GM19372 (cell line): ENCODE data around the gene PLA2G2E.
"Not testable (repeated sequence)": the region's sequence is repeated elsewhere in the genome, so short reads cannot be mapped to it uniquely, and the experiment has no call there.

ENCODE experiments used
- ATAC-seq: cut with Tn5 transposase; IDR thresholded peaks from one replicate; pipeline ENCODE4 v1.9.1; 2021; ENCODE audit warnings: mild to moderate bottlenecking, low read depth, moderate library complexity; ENCODE audit not compliant: unreplicated experiment

PLA2G2E gene

DNA sequence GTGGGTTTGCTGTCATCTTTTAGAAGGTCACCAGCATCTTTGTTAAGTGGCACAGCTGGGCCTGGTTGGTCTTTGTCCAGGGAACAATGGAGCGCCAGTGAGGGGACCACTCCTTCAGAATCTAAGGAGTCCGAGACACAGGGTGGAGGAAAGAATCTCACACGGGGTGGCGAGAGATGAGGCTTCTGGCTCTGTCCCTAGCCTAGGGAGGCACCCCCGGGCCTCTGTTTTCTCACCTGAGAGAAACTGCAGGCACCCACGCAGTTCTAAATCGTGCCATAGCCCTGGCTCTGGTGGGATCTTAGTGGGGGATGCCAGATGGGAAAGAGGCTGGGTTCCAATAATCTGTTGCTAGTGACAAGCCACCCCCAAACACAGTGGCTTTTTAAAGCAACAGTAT lies 10.9 kb upstream of the PLA2G2E start:
- no peak for ATAC-seq

- ATAC-seq, result no peak
These were observed 9.4 kb upstream of the PLA2G2E start for GRCh38 chr1:19932866-19933265.

DNA sequence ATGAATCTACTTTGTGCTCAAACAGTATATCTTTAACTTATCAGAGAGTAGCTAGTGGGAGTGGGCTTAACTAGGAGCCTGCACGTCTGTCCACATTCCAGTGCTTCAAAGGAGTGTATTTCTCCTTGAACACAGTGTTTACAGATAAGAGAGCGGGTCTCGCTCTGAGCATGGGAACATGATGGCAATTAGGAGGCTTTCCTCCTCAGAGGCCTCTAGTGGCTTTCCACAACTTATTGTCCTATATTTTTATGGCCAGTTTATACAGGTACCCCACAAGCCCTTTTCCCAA lies 3.7 kb upstream of the PLA2G2E start:
- not testable (repeated sequence) for ATAC-seq

DNA sequence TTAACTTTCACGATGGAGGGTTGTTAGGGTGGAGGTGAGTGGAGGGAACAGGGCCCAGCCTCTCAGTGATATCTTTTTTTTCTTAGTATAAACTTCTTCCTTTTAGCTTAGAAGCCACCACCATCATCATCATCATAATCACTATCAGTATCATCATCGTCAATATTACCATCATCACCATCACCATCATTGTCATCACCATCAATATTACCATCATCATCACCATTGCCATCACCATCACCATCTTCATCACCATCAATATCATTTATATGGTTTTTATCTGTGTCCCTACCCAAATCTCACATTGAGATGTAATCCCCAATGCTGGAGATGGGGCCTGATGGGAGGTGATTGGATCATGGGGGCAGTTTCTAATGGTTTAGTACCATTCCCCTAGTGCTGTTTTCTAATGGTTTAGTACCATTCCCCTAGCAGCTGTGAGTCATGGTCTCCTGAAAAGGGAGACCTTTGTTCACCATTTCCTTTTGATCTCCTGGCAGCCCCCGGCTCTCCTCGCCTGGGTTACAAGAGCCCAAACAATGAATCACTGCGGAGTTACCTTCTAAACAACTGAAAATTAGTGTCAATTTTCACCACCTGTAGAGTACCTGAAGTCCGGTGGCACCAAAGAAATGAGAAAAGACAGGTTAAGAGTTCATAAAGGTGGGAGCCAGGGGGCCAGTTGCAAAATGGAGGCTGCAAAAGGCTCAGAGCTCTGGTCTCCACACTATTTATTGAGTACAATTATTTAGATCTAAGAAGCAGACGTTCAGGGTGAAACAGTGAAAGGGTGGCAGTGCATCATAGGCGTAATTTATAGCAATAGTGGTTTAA lies 3.1 kb upstream of the PLA2G2E start:
- no peak for ATAC-seq

- ATAC-seq, result no peak
These were observed 2.1 kb upstream of the PLA2G2E start for GRCh38 chr1:19925342-19926070.

- ATAC-seq, result no peak
These were observed 533 bp upstream of the PLA2G2E start for GRCh38 chr1:19923953-19924346.

GRCh38 chr1:19922015-19922688 lies 1.3 kb downstream of the PLA2G2E start:
- ATAC-seq, result no peak

- no peak for ATAC-seq
These were observed 2.1 kb downstream of the PLA2G2E start for GRCh38 chr1:19921310-19921709.

DNA sequence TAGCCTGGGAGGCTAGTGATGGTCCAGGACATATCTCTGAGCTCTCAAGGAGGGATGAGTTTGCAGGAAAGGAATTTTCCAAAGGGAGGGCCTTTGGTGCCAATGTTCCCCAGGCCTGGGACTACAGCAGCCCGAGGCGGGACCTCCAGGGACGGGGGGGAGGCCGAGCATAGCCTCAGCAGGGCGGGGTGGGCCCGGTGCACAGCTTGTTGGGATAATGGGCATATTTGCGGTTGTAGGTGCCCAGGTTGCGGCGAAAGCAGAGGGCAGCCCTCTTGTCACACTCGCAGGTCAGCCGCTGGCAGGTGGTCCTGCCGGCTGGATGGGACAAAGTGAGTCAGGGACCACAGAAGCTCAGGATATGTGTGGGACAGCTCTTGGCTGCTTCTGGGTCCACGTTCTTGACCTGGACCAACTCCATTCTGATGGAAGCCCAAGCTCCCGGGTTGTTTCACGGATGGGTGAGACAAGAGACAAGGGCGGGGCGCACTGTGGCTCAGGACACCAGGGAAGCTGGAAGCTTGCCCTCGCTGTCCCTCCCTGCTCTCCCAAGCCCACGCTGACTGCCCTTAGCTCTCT lies 3.2 kb downstream of the PLA2G2E start:
- ATAC-seq, result no peak

DNA sequence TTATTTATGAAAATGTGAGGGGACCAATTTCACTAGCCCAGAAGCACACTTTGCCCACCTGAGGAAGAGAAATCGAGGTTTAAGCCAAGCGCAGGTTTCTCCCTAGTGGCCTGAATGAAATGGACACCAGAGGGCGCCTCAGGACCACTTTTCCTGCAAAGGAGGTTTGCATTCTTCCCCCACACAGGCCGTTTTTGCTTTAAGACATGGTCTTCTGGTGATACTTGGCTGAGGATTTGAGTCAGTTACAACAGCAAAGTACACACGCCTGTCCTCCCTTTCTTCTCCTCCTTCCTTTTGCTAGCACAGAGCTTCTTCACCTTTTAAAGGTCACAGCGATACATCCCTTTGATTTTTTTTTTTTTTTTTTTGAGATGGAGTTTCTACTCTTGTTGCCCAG lies 5.4 kb downstream of the PLA2G2E start:
- ATAC-seq, result no peak

DNA sequence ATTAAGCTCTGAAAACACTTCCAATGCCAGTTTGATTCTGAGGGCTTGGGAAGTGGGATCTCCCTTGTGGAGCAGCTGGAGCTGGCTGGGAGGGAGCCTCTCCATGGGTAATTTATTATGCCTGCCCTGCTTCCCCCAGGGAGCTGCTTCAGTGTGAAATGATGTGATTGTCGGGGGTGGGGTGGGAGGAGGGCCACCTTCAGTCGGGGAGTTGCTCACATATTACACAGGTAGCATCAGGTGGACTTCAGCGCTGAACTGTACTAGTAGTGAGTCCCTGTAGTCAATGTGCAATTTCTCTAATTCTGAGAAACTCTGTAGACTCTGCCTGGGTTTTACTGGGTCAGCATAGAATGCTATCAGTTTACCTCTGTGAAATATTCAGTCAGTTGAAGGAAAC lies 12.8 kb downstream of the PLA2G2E start:
- ATAC-seq, result no peak

DNA sequence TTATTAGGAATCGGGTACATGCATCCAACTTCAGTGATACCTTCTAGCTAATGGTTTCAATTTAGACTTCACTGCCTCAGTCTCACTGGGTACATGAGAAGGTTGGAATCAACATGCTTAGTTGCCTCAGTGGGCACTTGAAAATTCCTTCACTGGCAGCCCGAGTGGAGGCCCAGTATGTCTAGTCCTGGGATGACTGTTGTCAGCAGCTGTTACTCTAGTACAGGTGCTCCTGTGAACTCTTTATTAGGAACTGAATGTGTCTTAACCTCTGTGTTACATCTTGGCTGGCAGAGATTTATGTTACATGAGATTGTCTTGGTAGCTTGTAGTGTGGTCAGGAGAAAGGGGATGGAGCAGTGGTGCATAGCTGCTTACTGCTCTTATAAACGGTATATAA lies 13.4 kb downstream of the PLA2G2E start:
- ATAC-seq, result no peak

DNA sequence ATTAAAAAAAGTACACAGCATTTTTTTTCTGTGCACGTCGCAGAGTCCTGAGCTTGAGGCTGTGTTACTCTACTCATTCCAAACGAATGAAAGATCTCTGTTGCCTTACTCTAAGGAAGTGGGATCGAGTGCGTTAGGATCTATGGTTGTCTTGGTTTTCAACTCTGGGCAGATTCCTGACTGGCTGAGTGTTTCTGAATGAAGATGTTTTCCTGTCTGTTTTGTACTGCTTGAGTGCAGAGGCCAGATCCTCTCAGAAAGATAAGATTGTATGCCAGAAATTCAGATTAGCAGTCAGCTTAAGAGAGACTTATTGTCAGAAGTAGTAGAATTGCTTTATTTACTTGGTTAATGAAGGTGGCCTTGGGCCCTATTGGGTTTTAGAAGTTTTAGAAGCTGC lies 14.0 kb downstream of the PLA2G2E start:
- ATAC-seq, result no peak

DNA sequence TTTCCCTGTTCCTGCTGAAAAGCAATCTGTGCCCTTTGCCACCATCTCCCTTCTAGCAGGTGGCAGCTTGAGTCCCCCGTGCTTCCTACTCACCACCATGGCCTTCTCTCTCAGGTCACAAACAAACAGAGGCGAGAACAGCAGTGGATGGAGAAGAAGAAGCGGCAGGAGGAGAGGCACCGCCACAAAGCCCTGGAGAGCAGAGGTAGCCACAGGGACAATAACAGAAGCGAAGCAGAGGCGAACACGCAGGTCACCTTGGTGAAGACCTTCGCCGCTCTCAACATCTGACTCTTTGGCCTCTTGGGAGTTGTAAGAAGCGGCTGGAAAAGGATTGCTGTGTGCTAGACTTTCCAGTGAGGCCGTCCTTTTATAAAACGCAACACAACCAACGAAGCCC lies 16.0 kb downstream of the PLA2G2E start:
- no peak for ATAC-seq

DNA sequence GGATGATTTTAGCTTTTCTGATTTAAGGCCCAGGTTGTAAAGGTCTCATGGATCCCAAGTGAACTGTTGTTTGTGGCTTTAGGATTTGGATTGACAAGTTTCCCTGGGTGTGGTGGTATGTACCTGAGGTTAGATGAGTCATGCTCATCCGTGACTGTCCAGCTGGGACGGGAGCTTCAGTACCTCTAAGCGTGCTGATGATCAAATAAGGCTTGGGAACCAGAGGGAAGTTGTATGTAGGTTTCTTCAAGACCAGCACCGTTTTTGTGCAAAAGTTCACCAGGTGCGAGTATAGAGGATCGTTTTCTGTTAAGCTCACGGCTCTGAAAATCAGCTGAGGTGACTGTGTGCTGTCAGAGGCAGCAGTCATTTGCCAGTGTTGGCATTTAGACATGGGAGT lies 19.8 kb downstream of the PLA2G2E start:
- no peak for ATAC-seq

- no peak for ATAC-seq
These were observed 21.8 kb downstream of the PLA2G2E start for GRCh38 chr1:19901653-19902052.

- no peak for ATAC-seq
These were observed 29.2 kb downstream of the PLA2G2E start for GRCh38 chr1:19894218-19894617.

- no peak for ATAC-seq
These were observed 29.7 kb downstream of the PLA2G2E start for GRCh38 chr1:19893687-19894086.

DNA sequence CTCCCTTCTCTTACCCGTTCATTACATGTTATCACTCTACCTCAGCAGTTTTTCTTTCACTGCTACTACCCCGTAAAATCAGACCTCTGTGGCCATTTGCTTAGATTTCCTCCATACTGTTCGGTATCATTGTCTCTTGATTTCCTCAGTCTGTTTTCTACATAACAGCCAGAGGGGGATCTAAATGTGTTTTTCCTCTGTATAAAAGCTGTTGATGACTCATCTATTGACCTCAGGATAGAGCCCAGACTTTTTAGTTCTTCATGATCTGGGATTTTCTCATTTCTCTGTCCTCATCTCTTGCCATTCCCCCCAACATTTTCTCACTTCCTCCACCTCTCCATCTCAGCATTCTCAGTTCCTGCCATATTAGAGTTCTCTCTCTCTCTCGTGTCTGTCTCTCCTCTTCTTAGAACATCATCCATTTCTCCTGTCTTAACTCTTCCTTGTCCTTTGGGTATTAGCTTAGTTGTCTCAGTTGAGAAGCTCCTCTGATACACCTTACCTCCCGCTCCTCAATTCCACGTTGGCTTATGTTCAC lies 30.7 kb downstream of the PLA2G2E start:
- ATAC-seq, result no peak

- no peak for ATAC-seq
These were observed 31.3 kb downstream of the PLA2G2E start for GRCh38 chr1:19892129-19892528.

DNA sequence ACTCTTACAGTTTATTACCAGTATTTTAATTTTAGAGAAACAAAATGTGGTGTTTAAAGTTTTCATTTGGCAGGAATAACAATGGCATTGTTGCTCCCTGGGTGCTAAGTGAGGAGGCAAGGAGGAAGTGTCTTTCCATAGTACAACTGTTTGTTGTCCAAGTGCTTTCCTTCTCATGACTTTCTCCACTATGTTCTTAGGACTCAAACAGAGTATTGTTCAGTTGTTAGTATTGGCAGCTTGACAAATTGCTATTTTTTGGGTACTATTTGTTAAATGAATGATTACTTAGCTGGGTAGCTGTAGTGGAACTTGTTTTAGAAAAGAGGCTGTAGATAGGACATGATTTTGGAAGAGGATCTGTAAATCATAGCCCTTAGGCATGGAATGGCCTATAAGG lies 33.8 kb downstream of the PLA2G2E start:
- no peak for ATAC-seq
